Suprapubic skin (tissue), 3 donors: ENCODE results near the gene CXCL1.

Experiments
- EP300 ChIP-seq: sonication (generic); formaldehyde crosslinking; IDR thresholded peaks from one replicate; pipeline ENCODE4 v1.6.1; 2017; ENCODE audit warnings: antibody characterized with exemption
- POLR2A ChIP-seq, 2 donors: fragments of 450-650 bp; IDR thresholded peaks; one replicate each; pipeline ENCODE4 v1.6.1; 2017; ENCODE audit warnings: antibody characterized with exemption in 2 of 2, mild to moderate bottlenecking in 2 of 2, moderate library complexity in 2 of 2
- TF ChIP-seq, protein P1 (sequence below), 2 donors: fragments of 200-600 bp in 1 of 2; fragments of 450-650 bp in 1 of 2; sonication (generic) in 1 of 2; IDR thresholded peaks; one replicate each; pipeline ENCODE4 v1.5.1; 2016 to 2019; ENCODE audit warnings: antibody characterized with exemption in 2 of 2, mild to moderate bottlenecking in 1 of 2, moderate library complexity in 1 of 2

DNA sequence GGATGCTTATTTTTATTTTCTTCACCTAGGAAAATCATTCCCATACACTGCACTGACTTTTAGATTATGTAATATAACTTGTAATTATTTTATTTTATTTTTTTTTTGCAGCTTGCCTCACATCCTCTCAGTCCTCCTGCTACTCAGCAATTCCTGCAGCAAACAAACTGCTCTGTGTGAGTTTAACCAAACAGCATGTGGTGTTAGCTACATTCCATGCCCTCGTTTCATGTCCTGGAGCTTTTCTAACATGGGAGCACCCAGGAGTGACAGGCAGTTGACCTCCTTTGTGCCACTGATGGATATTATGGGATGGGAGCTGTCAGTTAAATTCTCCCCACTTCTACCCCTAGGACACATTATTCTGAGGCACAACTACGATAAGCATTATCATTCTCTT is 24.8 kb downstream of the CXCL1 start:
- TF ChIP-seq, protein P1, sequence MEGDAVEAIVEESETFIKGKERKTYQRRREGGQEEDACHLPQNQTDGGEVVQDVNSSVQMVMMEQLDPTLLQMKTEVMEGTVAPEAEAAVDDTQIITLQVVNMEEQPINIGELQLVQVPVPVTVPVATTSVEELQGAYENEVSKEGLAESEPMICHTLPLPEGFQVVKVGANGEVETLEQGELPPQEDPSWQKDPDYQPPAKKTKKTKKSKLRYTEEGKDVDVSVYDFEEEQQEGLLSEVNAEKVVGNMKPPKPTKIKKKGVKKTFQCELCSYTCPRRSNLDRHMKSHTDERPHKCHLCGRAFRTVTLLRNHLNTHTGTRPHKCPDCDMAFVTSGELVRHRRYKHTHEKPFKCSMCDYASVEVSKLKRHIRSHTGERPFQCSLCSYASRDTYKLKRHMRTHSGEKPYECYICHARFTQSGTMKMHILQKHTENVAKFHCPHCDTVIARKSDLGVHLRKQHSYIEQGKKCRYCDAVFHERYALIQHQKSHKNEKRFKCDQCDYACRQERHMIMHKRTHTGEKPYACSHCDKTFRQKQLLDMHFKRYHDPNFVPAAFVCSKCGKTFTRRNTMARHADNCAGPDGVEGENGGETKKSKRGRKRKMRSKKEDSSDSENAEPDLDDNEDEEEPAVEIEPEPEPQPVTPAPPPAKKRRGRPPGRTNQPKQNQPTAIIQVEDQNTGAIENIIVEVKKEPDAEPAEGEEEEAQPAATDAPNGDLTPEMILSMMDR (IDR thresholded peaks at IDR 0.05) = no peak
- TF ChIP-seq POLR2A (IDR thresholded peaks at IDR 0.05) (no peak), EP300 (no peak)
